Gastrocnemius medialis (tissue), 4 donors: ENCODE data around the gene PCNX2. TPM values are rescaled to one million over a fixed set of nuclear protein-coding genes. Genes with fewer than 3 reads are reported as not detected.

Experiments used
- ATAC-seq, 2 donors: fragments of 150-250 bp; one replicate each; pipeline ENCODE4 v1.9.1; 2016
- DNase-seq, 2 donors: peaks; one replicate each; pipeline ENCODE4 v3.0.0-alpha.2; 2019
- H3K27ac ChIP-seq, 4 donors: fragments of 200-600 bp; sonication (generic); 1 replicate in 1 of 4; 2 replicates in 3 of 4; pipeline ENCODE4 v1.5.1; 2016 to 2018; ENCODE audit warnings: mild to moderate bottlenecking in 2 of 4, moderate library complexity in 1 of 4
- H3K27me3 ChIP-seq, 3 donors: fragments of 200-600 bp; sonication (generic) in 2 of 3; 1 replicate in 1 of 3; 2 replicates in 2 of 3; pipeline versions ENCODE4 v1.5.1 to v1.6.0; 2016 to 2019; ENCODE audit warnings: mild to moderate bottlenecking in 1 of 3, moderate library complexity in 1 of 3
- H3K36me3 ChIP-seq, 2 donors: fragments of 200-600 bp; sonication (generic) in 1 of 2; one replicate each; pipeline ENCODE4 v1.5.1; 2017 to 2018
- H3K4me1 ChIP-seq, 2 donors: fragments of 200-600 bp; sonication (generic) in 1 of 2; one replicate each; pipeline ENCODE4 v1.5.1; 2016 to 2017; ENCODE audit warnings: mild to moderate bottlenecking in 2 of 2
- H3K4me3 ChIP-seq, 4 donors: fragments of 200-600 bp; sonication (generic) in 3 of 4; 1 replicate in 1 of 4; 2 replicates in 3 of 4; pipeline ENCODE4 v1.5.1; 2016 to 2019; ENCODE audit warnings: mild to moderate bottlenecking in 2 of 4
- H3K9me3 ChIP-seq, 3 donors: fragments of 200-600 bp; sonication (generic) in 2 of 3; 1 replicate in 1 of 3; 2 replicates in 2 of 3; pipeline ENCODE4 v1.5.1; 2016 to 2019
- CTCF ChIP-seq, 5 experiments: fragments of 450-650 bp in 3 of 5; fragments of 200-600 bp in 2 of 5; sonication (generic) in 2 of 5; IDR thresholded peaks in 4 of 5; conservative IDR thresholded peaks in 1 of 5; 1 replicate in 4 of 5; 2 replicates in 1 of 5; pipeline ENCODE4 v1.5.1; 2016 to 2019; ENCODE audit warnings: antibody characterized with exemption in 5 of 5, mild to moderate bottlenecking in 3 of 5, moderate library complexity in 3 of 5
- POLR2A ChIP-seq, 2 donors: fragments of 450-650 bp; IDR thresholded peaks; one replicate each; pipeline ENCODE4 v1.6.1; 2017; ENCODE audit warnings: antibody characterized with exemption in 2 of 2, mild to moderate bottlenecking in 2 of 2, moderate library complexity in 2 of 2
- in situ Hi-C, 4 donors: fragments of 200-750 bp; cut with MboI; loops; one replicate each; pipeline versions ENCODE4 v1.15.0 to v1.8.0; 2017; ENCODE audit warnings: low sequenced_read_pairs in 4 of 4
- intact Hi-C: fragments of 100-400 bp; cut with DNase I; formaldehyde crosslinking; loops from one replicate; pipeline ENCODE4 v1.15.1; 2023; ENCODE audit warnings: low total_unique reads
- total RNA-seq, 4 donors: library from RNA; depleted of rRNA; stranded (reverse); fragments of >200 nt; gene quantifications; one replicate each; pipeline versions ENCODE4 v1.1.0 to v1.2.3, GENCODE V29; 2016

The PCNX2 gene
- total RNA-seq, 4 donors from 2014 or later = 0.34 to 5.6 (median 1.9) TPM

DNA sequence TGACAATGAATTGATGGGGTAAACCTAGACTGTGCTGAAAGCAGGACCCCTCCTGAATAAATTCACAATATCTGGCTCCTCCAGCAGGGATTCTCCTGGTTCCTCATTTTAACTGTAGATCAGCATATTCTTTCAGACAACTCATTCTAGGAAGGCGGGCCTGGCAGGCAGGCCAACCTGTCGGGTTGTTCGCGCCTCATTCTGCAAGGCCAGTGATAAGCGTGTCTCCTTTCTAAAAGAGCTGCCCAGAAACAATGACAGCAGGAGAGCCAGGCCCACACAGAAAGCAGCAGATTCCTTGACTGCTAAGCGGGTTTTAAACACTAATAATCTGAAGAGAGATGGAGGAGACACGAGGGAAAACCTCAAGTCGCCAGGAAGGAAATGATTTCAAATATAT is 275.1 kb downstream of the PCNX2 start:
- no peak overlapping the region for H3K27ac ChIP-seq

GRCh38 chr1:233019778-233020325 is 275.7 kb downstream of the PCNX2 start:
- intact Hi-C loops (no loop called here), in situ Hi-C loops (loop anchor here in 3 of 4 donors (10.0 kb wide), 1 partner anchor 385 kb away; the partner anchor contains the start of gene SIPA1L2 (in 3 of the 3))
- Histone ChIP-seq H3K36me3 (no peaks in the 10 kb centered on the region), H3K27ac (no peak overlapping the region), H3K4me3 (no peak overlapping the region), H3K9me3 (no peaks in the 10 kb centered on the region), H3K4me1 (peaks cover 0 to 4% of the 10 kb centered on the region in 2 donors), H3K27me3 (no peaks in the 10 kb centered on the region)
- TF ChIP-seq POLR2A (IDR thresholded peaks at IDR 0.05) = no peak
- TF ChIP-seq CTCF (IDR thresholded peaks at IDR 0.05 in 4 of 5, conservative IDR thresholded peaks at IDR 0.05 in 1 of 5) = no peak
- DNase-seq (no peak), ATAC-seq (no peak)

More for the DNA sequence above, 275.1 kb downstream of the PCNX2 start:
- no peak for TF ChIP-seq POLR2A (IDR thresholded peaks at IDR 0.05)
- TF ChIP-seq CTCF (IDR thresholded peaks at IDR 0.05 in 4 of 5, conservative IDR thresholded peaks at IDR 0.05 in 1 of 5) = no peak
- in situ Hi-C loops = loop anchor here in 3 of 4 donors (10.0 kb wide), 1 partner anchor 386 kb away; the partner anchor contains the start of gene SIPA1L2 (in 3 of the 3)
- Histone ChIP-seq H3K9me3 (no peaks in the 10 kb centered on the region), H3K4me3 (no peak overlapping the region), H3K27me3 (no peaks in the 10 kb centered on the region), H3K36me3 (no peaks in the 10 kb centered on the region), H3K4me1 (peaks cover 0 to 4% of the 10 kb centered on the region in 2 donors)
- intact Hi-C loops = no loop called here
- ATAC-seq (no peak), DNase-seq (no peak)

DNA sequence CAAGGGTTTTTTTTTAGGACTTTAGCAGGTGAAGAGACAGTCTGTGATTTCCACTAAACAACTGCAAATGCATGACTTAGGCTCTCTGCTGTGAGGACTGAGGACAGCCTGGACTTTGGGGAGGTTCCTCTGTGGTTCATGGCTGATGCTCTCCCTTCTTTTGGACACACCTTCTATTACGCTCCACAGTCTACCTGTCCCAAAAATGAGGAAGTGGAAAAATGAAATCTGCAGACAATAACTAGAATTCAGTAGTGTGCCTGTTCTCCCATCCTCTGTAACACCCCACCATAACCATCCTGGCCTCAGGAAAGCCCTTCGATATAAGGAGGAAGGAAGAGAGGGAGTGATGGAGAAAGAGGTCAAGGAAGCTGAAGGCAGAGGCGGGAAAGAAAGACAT is 276.4 kb downstream of the PCNX2 start:
- TF ChIP-seq POLR2A (IDR thresholded peaks at IDR 0.05) = no peak
- no peak for TF ChIP-seq CTCF (IDR thresholded peaks at IDR 0.05 in 4 of 5, conservative IDR thresholded peaks at IDR 0.05 in 1 of 5)
- H3K36me3 ChIP-seq = no peaks in the 10 kb centered on the region
- no peak overlapping the region for H3K27ac ChIP-seq
- H3K4me1 ChIP-seq = peaks cover 0 to 4% of the 10 kb centered on the region in 2 donors
- H3K4me3 ChIP-seq = no peak overlapping the region
- in situ Hi-C loops = no loop called here
- H3K27me3 ChIP-seq = no peaks in the 10 kb centered on the region
- intact Hi-C loops = no loop called here
- ATAC-seq (no peak), DNase-seq (no peak)
- H3K9me3 ChIP-seq = no peaks in the 10 kb centered on the region

GRCh38 chr1:233016798-233017197 is 278.7 kb downstream of the PCNX2 start:
- no peak for TF ChIP-seq CTCF (IDR thresholded peaks at IDR 0.05 in 4 of 5, conservative IDR thresholded peaks at IDR 0.05 in 1 of 5)
- no peak for TF ChIP-seq POLR2A (IDR thresholded peaks at IDR 0.05)
- in situ Hi-C loops = no loop called here
- Histone ChIP-seq H3K4me1 (peaks cover 0 to 4% of the 10 kb centered on the region in 2 donors), H3K9me3 (no peaks in the 10 kb centered on the region), H3K36me3 (no peaks in the 10 kb centered on the region), H3K27me3 (no peaks in the 10 kb centered on the region), H3K27ac (no peak overlapping the region), H3K4me3 (no peak overlapping the region)
- no peak for DNase-seq
- no peak for ATAC-seq
- intact Hi-C loops = no loop called here

DNA sequence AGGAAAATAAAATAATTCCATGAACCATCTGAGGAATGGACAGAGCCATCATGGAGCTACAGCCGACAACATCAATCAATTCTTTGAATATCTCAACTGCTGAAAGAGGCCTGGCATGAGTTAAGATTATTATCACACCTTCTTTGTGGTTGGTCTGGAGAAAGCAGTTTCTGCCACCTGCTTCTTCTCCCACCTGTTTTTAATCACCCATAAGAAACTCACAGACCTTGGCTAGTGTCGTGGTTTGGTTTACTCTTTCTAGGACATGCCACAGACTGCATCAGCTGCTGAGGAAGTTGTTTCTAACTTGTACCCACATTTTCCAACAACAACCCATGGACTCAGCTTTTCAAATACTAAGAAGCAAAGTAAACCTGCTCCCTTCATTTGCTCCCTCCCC is 279.6 kb downstream of the PCNX2 start:
- no peak overlapping the region for H3K4me3 ChIP-seq
- no peaks in the 10 kb centered on the region for H3K27me3 ChIP-seq
- no peaks in the 10 kb centered on the region for H3K9me3 ChIP-seq
- in situ Hi-C loops (no loop called here), intact Hi-C loops (no loop called here)
- H3K36me3 ChIP-seq = no peaks in the 10 kb centered on the region
- H3K4me1 ChIP-seq = peaks cover 0 to under 1% of the 10 kb centered on the region in 2 donors
- H3K27ac ChIP-seq = no peak overlapping the region
- ATAC-seq = no peak
- no peak for DNase-seq
- no peak for TF ChIP-seq POLR2A (IDR thresholded peaks at IDR 0.05)
- TF ChIP-seq CTCF (IDR thresholded peaks at IDR 0.05 in 4 of 5, conservative IDR thresholded peaks at IDR 0.05 in 1 of 5) = no peak
